A673 (cell line): Measurements from ENCODE around the gene COL28A1.

Experiments used
- EZH2 ChIP-seq: fragments of 200-600 bp; sonication (generic); IDR thresholded peaks from 2 replicates; pipeline ENCODE4 v1.6.1; 2017; ENCODE audit warnings: borderline replicate concordance, low read depth, mild to moderate bottlenecking, mixed read lengths, antibody characterized with exemption, low read length; ENCODE audit not compliant: poor library complexity, severe bottlenecking
- TF ChIP-seq, protein P1 (sequence below): fragments of 300-800, 200-600 bp; sonication (generic); conservative IDR thresholded peaks from 2 replicates; pipeline ENCODE4 v1.5.1; 2017; ENCODE audit warnings: low read depth, mild to moderate bottlenecking, antibody characterized with exemption, low read length, moderate library complexity, mixed read lengths

DNA sequence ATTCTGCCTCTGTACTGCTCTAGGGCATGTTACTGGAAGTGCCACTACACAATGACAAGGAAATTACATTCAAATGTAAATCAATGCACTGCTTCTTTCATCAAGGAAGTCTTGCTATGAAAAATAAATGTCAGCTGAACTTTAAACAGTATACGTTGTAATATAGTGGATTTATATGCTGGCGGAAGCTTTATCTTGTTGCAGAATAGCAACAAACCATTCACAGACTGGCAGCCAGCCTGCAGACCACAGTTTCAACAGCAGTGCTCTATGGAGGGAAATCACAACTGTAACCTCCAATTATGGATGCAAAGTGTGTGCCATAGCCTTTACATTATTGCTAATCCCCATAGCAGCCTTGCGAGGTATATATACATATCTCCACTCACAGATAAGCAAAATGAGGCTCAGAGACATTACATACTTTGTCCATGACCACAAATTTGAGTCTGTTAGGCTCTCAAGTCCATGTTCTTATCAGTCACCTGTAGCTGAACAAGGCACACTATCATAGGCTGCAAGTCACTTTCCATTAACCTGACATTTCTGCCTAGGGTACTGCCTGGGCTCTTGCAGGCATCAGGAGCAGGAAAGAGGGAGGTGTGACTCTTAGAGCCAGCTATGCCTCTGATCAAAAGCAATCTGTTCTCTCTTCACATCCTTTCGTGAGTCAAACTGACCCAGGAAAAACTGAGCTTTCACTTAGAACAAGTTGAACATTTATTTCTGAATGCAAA, 22.6 kb downstream of the COL28A1 start:
- TF ChIP-seq, protein P1, sequence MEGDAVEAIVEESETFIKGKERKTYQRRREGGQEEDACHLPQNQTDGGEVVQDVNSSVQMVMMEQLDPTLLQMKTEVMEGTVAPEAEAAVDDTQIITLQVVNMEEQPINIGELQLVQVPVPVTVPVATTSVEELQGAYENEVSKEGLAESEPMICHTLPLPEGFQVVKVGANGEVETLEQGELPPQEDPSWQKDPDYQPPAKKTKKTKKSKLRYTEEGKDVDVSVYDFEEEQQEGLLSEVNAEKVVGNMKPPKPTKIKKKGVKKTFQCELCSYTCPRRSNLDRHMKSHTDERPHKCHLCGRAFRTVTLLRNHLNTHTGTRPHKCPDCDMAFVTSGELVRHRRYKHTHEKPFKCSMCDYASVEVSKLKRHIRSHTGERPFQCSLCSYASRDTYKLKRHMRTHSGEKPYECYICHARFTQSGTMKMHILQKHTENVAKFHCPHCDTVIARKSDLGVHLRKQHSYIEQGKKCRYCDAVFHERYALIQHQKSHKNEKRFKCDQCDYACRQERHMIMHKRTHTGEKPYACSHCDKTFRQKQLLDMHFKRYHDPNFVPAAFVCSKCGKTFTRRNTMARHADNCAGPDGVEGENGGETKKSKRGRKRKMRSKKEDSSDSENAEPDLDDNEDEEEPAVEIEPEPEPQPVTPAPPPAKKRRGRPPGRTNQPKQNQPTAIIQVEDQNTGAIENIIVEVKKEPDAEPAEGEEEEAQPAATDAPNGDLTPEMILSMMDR = no peak
- no peak for TF ChIP-seq EZH2
